Natural killer cell (primary cell): ENCODE results near the gene PRSS50. TPM values are rescaled to one million over a fixed set of nuclear protein-coding genes. Genes with fewer than 3 reads are reported as not detected.

ENCODE experiments used
- ATAC-seq, 3 donors: fragments of 150-1000 bp in 2 of 3; fragments of 200-7000 bp in 1 of 3; cut with Tn5 transposase; 1 replicate in 1 of 3; 2 replicates in 2 of 3; pipeline ENCODE4 v1.10.0; 2021; ENCODE audit warnings: mild to moderate bottlenecking in 2 of 3, moderate library complexity in 2 of 3
- DNase-seq, 2 donors: peaks; one replicate each; pipeline versions ENCODE4 v3.0.0 to v3.0.0-alpha.2; 2013 to 2021; ENCODE audit warnings: mixed read lengths in 1 of 2
- H3K27ac ChIP-seq: one replicate; pipeline ENCODE4 v1.5.1; 2013; ENCODE audit warnings: mild to moderate bottlenecking, low read length
- H3K27me3 ChIP-seq: one replicate; pipeline ENCODE4 v1.6.1; 2013; ENCODE audit warnings: low read length; ENCODE audit not compliant: control insufficient read depth, insufficient read depth
- H3K36me3 ChIP-seq: one replicate; pipeline ENCODE4 v1.6.1; 2013; ENCODE audit warnings: low read length; ENCODE audit not compliant: control insufficient read depth, insufficient read depth
- H3K4me1 ChIP-seq: one replicate; pipeline ENCODE4 v1.6.1; 2013; ENCODE audit warnings: low read length; ENCODE audit not compliant: control insufficient read depth, insufficient read depth
- H3K4me3 ChIP-seq: one replicate; pipeline ENCODE4 v1.5.1; 2013; ENCODE audit warnings: low read length
- H3K9me3 ChIP-seq: one replicate; pipeline ENCODE4 v1.6.1; 2013; ENCODE audit warnings: low read length; ENCODE audit not compliant: control insufficient read depth, insufficient read depth
- H3K27ac Mint-ChIP-seq, 2 donors: one replicate each; pipeline ENCODE4 v1.8.0; 2022; ENCODE audit warnings: mild to moderate bottlenecking in 2 of 2, mixed read lengths in 2 of 2, moderate library complexity in 1 of 2
- H3K27me3 Mint-ChIP-seq, 2 donors: one replicate each; pipeline ENCODE4 v1.8.0; 2022; ENCODE audit warnings: low read depth in 2 of 2, mixed read lengths in 2 of 2
- H3K36me3 Mint-ChIP-seq: one replicate; pipeline ENCODE4 v1.8.0; 2022; ENCODE audit warnings: mixed read lengths
- H3K4me1 Mint-ChIP-seq, 2 donors: one replicate each; pipeline ENCODE4 v1.8.0; 2022; ENCODE audit warnings: mixed read lengths in 2 of 2
- H3K4me3 Mint-ChIP-seq: one replicate; pipeline ENCODE4 v1.8.0; 2022; ENCODE audit warnings: mild to moderate bottlenecking, moderate library complexity, mixed read lengths
- H3K9me3 Mint-ChIP-seq, 2 donors: one replicate each; pipeline ENCODE4 v1.8.0; 2022; ENCODE audit warnings: mixed read lengths in 2 of 2
- WGBS: methylation state at CpG from one replicate; pipeline ENCODE4 v1.1.7; 2013; ENCODE audit warnings: missing lambda C conversion rate; ENCODE audit not compliant: insufficient coverage; 5-methylcytosine and 5-hydroxymethylcytosine counted together
- intact Hi-C: fragments of 100-400 bp; cut with micrococcal nuclease; formaldehyde crosslinking; loops from one replicate; pipeline ENCODE4 v1.14.2; 2022
- total RNA-seq, 4 donors: library from RNA; stranded (reverse); fragments of 120-200 nt in 1 of 4; gene quantifications; one replicate each; pipeline versions ENCODE4 v1.2.3 to v1.2.4, GENCODE V29; 2013 to 2022
- TF ChIP-seq, protein P1 (sequence below): fragments of 200-600 bp; IDR thresholded peaks from one replicate; pipeline ENCODE4 v1.8.0; 2022; ENCODE audit warnings: antibody characterized with exemption

The PRSS50 gene
- total RNA-seq, 3 donors from 2014 or later (not counting 1 experiment from before 2014, with no cell fraction given) = 0.16 TPM; not detected in 2

DNA sequence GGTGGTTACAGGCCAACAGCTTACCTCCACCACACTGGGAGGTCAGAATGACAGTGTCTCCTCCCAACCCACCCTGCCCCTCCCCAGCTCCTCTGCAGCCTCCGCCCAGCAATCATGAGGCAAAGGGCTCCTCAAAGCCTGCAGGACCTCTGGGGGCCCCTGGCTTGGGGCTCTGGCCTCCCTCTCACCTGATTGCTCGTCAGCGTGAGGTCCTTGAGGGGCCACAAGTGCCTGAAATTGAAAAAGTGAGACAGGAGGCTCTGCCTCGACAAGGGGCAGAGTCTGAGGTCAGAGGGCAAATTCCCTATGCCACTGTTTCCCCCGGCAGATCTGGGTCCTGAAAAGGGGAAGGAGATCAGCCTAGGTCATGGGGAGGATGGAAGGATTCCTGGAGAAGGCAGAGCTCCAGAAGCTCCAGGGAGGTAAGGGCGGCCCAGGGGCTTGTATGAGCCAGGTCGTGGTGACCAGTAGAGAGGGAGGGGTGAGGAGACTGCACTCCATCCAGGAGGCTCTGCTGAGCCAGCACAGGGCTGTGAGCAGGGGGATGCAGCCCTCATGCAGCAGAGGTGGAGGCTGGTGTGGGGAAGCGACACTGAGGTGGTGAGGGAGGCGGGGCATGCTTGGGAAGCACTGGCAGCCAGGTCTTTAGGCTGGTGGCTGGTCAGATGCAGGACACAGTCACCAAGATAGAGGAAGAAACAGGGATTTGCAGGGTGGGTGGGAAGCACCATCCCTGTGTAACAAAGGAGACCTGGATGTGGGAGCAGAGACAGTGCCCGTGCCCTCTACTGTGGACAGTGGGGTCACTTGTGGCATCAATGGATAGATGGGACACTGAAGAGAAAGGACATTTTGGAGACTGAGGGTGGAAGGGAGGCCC, 44.3 kb downstream of the PRSS50 start:
- H3K36me3 ChIP-seq = no peaks in the 10 kb centered on the region

GRCh38 chr3:46672349-46672695, 45.3 kb downstream of the PRSS50 start:
- Histone ChIP-seq H3K27me3 (no peaks in the 10 kb centered on the region), H3K4me1 (no peaks in the 10 kb centered on the region), H3K4me3 (no peak overlapping the region), H3K9me3 (no peaks in the 10 kb centered on the region), H3K36me3 (no peaks in the 10 kb centered on the region), H3K27ac (no peak overlapping the region)
- WGBS = 86% methylated on average over 6 of the region's 6 CpGs
- H3K36me3 Mint-ChIP-seq = no peaks in the 10 kb centered on the region
- H3K27ac Mint-ChIP-seq = no peak overlapping the region
- H3K9me3 Mint-ChIP-seq = no peaks in the 10 kb centered on the region
- peaks cover 0 to 4% of the 10 kb centered on the region in 2 donors for H3K27me3 Mint-ChIP-seq
- TF ChIP-seq, protein P1, sequence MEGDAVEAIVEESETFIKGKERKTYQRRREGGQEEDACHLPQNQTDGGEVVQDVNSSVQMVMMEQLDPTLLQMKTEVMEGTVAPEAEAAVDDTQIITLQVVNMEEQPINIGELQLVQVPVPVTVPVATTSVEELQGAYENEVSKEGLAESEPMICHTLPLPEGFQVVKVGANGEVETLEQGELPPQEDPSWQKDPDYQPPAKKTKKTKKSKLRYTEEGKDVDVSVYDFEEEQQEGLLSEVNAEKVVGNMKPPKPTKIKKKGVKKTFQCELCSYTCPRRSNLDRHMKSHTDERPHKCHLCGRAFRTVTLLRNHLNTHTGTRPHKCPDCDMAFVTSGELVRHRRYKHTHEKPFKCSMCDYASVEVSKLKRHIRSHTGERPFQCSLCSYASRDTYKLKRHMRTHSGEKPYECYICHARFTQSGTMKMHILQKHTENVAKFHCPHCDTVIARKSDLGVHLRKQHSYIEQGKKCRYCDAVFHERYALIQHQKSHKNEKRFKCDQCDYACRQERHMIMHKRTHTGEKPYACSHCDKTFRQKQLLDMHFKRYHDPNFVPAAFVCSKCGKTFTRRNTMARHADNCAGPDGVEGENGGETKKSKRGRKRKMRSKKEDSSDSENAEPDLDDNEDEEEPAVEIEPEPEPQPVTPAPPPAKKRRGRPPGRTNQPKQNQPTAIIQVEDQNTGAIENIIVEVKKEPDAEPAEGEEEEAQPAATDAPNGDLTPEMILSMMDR = no peak
- intact Hi-C loops = no loop called here
- no peaks in the 10 kb centered on the region for H3K4me1 Mint-ChIP-seq
- no peak for DNase-seq
- no peak for ATAC-seq
- no peak overlapping the region for H3K4me3 Mint-ChIP-seq

More for the DNA sequence above, 44.3 kb downstream of the PRSS50 start:
- H3K36me3 Mint-ChIP-seq = no peaks in the 10 kb centered on the region
- DNase-seq (no peak), ATAC-seq (no peak)
- H3K27me3 Mint-ChIP-seq = peaks cover 0 to 4% of the 10 kb centered on the region in 2 donors
- 88% methylated on average over 10 of the region's 10 CpGs for WGBS
- TF ChIP-seq, protein P1 = no peak
- Histone ChIP-seq H3K27ac (no peak overlapping the region), H3K27me3 (no peaks in the 10 kb centered on the region), H3K4me3 (no peak overlapping the region), H3K9me3 (no peaks in the 10 kb centered on the region), H3K4me1 (no peaks in the 10 kb centered on the region)
- H3K9me3 Mint-ChIP-seq = no peaks in the 10 kb centered on the region
- no peaks in the 10 kb centered on the region for H3K4me1 Mint-ChIP-seq
- intact Hi-C loops = no loop called here
- H3K4me3 Mint-ChIP-seq = no peak overlapping the region
- H3K27ac Mint-ChIP-seq = no peak overlapping the region

- Mint-ChIP-seq H3K4me3 (no peak overlapping the region), H3K27me3 (peaks cover 0 to 4% of the 10 kb centered on the region in 2 donors), H3K27ac (no peak overlapping the region), H3K4me1 (no peaks in the 10 kb centered on the region), H3K9me3 (no peaks in the 10 kb centered on the region), H3K36me3 (no peaks in the 10 kb centered on the region)
- Histone ChIP-seq H3K4me3 (no peak overlapping the region), H3K27me3 (no peaks in the 10 kb centered on the region), H3K36me3 (no peaks in the 10 kb centered on the region), H3K9me3 (no peaks in the 10 kb centered on the region), H3K4me1 (no peaks in the 10 kb centered on the region), H3K27ac (no peak overlapping the region)
- no peak for ATAC-seq
- TF ChIP-seq, protein P1 = no peak
- intact Hi-C loops = no loop called here
- WGBS = 88% methylated on average over 23 of the region's 25 CpGs
- no peak for DNase-seq
Measured at GRCh38 chr3:46671541-46672348, 45.9 kb downstream of the PRSS50 start.
